HG03060 (cell line): ENCODE results near the gene FARS2.
A peak's percentile ranks its signal among the peaks of the same experiment; 100 is the strongest.

Source experiments
- ATAC-seq: cut with Tn5 transposase; IDR thresholded peaks from one replicate; pipeline ENCODE4 v1.9.1; 2021; ENCODE audit warnings: low read depth, moderate number of reproducible peaks; ENCODE audit not compliant: unreplicated experiment

The FARS2 gene

DNA sequence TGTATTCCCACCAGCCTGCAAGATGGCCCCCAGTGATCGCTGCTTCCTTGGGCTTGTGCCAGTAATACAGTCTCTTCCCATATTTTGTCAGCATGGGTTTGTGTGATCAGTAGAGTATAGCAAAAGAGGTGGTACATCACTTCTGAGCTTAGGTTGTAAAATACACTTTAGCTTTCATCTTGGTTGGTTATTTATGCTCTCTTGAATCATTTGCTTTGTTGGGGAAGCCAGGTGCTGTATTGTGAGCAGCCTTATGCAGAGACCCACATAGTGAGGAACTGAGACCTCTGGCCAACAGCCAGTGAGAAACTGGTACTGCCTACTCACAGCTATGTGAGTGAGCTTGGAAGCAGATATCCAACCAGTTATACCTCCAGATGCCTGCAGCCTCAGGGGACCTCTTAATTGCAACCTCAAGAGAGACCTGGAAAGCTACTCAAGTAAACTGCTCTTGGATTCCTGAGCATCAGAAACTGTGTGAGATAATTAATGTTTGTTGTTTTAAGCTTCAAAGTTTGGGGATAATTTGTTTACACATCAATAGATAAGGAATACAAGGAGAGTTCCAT lies 229.3 kb downstream of the FARS2 start:
- no peak for ATAC-seq

DNA sequence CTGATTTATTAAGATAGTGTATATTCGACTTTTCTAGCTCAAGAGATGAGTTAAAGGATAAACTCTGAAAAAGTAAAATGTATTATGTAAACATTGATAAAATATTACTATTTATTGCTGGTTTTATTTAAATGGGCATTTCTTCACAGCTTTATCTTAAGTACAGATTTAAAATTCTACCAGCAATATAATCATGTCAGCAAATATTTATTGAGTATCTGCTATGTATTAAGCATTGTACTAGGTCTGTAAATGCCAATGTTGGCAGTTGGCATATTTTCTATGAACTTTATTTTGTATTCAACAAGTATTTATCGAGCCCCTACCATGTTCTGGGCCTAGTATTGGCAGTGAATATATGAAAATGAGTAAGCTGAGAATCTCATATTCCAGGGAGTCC lies 231.0 kb downstream of the FARS2 start:
- ATAC-seq, result no peak

DNA sequence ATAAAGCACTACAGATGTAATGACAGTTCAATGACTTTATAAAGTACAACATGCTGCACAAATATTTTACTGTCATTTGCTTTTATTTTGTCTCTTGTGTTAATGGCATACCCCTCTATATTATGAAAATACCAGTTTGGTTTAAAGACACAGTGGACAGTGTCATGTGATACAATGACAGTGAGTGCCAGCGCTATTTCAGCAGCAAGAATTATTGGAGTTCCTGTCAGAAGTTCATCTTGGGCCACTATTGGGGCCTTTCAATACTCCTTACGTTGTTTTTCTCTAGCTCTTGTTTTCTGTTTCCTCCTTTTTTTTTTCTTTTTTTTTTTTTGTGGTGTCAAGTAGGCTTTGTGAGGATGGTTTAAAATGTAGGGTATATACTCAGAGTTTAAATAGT lies 232.5 kb downstream of the FARS2 start:
- ATAC-seq, result no peak

DNA sequence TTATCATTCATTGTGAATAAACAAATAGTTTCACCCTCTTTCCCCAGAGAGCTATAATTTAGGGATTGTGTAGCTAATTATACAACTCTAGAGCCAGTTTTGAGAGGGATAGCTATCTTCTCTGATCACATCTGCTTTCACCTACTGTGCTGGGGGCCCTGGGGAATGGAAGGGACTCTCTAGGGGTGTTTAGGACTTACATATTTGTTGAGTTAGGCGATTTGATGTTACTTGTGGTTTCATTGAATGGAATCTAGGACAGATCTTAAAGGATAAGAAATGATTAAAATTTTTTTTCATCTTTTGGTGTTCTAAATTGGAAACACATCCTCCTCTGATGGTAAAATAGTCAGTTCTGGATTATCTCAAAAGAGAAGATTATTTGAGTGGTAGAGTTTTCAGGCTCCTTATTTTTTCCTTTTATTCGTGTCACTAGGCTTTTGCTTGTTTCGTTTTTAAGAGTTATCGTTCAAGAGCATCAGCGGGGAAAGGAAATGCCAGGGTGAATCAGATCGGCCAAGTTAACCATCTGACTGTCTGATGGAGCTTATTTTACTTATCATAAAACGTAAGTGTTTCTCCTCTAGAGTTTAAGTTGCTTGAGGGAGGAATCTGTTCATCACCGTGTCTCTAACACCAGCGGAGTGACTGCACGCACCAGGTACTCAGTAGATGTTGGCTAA lies 236.7 kb downstream of the FARS2 start:
- no peak for ATAC-seq

DNA sequence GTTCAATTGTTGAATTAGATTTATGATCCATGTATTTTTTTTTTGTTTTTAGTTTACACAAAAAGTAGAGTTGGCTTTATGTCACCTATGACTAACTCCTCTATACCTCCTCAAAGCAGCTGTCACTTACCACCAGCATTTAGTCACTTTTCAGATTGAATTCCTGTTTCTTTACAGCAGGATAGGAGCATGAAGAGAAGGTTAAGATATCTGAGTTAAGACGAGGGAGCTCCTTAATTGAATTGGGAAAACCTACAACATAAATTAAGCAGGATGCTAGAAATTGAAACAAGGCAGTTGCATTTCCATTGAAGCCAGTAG lies 237.2 kb downstream of the FARS2 start:
- ATAC-seq, result no peak

DNA sequence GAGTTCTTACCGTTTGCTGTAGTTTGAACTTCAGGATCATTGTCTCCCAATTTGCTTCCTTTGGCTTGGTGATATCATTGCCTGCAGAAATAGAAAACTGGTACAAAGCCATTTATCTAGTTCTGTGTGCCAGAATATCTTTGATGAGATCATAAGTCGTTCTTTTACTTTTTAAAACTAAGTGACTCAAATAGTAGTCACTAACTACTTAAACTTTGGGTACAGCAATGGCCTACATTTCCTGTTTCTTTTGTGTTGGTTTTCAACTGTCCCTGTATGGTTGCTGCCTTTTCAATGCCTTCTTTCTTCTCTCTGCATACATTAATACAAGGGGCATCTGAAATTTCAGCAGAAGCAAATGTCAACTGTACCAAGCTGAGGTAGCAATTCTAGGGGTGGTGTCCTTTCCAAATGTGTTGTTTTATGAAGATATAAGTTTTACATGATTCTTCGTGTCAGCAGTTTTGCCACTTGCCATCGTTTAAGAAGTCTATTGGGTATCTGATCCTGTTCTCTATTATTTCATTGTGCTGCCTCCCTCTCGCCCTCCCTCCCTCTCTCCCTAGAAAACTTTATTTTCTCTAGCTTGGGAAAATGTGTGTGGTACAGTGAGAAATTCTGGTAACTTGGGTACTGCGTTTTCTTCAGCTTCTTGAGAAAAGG lies 238.5 kb downstream of the FARS2 start:
- no peak for ATAC-seq

DNA sequence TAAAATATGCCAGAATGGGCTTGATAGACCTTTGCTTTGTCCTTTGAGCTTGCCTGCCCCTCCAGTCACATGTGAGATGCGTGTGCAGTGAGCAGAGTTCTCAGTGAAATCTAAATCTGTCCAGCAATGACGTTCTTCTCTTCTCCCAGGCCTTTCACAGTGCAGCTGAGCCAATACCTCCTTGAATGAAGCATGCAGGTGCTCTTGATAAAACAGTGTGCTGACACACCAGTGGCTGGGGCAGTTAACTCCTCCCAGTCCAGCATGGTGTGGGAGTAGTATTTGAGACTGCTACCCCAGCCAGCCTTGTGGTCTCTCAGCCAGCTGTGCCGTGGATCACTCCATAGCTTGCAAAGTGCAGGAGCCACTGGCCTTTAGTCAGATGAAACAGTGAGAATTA lies 240.5 kb downstream of the FARS2 start:
- no peak for ATAC-seq

DNA sequence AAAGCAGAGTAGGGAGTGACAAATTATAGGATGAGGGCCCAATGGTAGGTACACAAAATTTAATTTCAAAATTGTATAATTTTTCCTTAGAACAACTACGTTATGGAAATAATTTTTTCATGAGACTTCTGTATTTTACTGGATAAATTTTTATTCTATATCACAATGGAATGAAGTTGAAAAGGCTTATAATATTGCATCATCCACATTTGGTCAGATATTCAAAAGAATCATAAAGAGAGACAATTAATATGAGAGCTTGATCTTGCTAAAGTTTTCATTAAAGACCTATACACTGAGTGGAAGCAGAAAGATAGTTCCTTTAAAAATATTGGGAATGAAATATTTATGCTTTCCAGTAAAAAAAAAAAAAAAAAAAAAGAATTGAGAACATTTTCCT lies 242.8 kb downstream of the FARS2 start:
- ATAC-seq, result no peak

DNA sequence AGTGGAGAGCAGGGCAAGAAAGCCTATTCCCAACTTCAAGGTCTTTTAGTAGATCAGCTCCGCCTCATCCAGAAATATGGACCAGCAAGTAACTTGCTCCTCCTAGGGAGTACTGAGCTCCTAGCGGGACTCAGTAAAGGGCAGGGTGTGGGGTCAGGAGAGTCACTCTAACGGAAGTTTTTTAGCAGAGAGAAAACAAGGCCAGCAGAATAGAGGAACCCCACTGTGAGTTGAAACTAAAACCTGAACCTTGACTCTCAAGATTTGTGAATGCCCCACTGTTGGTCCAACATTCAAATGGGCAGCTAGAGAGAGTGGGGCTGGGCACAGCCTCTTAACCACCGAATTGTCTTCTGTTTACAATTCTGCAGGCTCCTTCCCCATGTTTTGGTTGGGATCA lies 244.8 kb downstream of the FARS2 start:
- ATAC-seq, result no peak

DNA sequence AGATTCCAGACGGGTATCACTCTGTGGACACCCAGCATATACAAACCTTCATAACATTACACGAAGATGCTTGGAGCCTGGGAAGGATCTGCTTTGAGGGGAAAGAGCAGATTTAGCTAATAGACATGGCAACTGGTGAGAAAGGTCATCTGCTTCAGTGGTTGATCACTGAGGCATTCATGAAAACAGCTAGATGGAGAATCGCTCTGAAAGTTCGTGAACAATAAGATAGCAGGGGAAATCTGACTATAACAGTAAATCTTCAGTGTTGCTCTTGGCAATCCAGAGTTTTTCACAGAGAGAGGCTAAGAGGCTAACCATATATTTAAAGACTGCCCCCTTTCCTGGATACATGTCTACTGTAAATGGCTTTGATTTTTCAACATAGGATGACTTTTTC lies 245.3 kb downstream of the FARS2 start:
- peak; percentile 21 for ATAC-seq

DNA sequence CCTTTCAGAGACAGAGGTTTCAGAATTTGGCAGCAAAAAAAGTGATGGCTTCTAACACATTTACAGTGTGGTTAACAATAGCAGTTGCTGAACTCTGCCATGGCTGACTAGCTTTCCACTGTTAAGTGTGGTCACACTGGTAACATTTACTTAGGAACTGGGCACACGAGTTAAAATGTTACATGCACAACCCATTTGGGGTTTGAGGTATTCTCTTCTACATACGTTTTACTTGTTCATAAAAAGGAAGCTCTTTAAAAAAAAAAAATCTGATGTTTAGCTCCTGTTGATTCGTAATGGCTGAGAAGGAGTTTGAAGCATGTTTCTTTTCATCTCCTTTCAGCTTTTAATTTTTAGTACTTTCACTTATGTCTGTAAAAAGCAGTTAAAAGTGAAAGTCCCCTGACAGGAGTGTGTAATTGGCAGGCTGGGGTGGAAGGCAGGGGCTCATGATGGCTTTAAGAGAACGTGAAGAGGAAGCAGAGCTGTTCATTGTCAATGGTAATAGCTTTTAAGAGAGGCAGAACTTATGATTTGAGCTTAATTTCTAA lies 245.9 kb downstream of the FARS2 start:
- ATAC-seq, result peak; percentile 83

DNA sequence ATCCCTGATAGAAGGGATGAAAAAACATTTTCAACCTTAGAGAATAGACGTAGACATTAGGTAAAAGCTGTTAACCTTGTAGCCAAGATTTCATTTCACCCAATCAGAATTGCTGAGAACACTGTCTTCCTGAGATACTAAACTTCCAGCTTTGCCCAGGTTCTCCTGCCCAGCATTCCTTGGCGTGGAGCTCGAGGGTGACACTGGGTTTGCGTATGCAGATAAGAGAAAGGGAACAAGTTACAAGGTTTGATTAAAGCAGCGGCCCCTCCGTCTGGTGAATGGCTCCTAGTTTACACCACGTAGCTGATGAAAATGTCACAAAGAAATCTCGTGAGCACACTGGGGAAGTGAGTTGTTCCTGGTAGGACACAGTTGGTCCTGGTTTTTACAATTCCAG lies 247.8 kb downstream of the FARS2 start:
- ATAC-seq, result no peak

DNA sequence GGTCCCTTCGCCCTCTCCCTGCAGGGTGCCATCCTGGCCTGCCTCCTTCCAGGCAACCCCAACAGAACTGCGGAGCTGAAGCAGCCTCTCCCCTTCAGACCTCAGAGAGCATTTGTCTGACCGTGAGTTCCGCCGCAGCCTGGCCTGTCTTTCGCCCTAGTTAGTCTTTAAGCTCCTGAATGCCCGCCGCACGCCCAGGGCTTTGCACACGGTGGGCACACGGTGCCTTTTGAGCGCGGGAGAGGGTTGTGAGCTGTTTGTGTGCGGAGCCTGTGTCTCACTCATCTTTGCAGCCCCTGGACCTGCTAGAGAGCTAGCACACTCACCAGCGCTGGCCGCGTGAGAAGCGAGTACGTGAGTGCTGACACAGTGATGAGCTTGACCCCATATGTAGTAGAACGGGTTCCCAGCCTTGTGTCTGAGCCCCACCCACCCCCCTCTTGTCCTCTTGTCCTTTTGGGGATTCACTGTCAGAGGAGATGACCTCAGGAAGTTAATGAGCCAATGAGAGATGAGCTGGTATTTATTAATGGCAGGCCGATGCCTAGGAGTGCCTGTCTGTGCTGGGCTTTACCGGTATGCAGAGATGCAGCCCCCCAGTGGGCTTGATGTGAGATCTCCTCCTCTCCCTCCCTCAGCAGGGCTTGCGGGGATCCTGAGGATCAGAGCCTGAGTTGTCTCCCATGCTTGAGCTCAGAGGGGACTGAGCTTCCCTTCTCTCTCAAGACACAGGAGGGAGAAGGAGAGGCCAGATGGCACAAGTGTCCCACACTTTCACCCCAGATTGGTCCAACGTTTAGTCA lies 249.2 kb downstream of the FARS2 start:
- no peak for ATAC-seq

DNA sequence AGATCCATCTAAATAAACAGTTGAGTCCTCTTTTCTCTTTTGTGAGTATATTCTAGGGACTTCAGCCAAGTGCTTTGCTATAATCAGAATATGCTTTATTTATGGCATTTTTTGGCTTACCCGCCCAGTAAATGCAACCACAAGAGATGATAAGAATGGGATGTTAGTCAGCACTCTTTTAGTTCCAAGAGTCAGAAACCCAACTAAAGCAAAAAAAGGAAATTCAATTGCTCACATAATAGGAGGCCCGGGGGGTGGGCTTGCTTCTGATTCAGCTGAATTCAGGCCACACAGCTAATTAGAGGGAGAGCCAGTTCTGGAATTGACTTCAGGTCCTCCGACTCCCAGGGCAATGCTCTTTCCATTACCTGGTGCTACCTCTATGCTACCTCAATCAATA lies 250.6 kb downstream of the FARS2 start:
- ATAC-seq, result no peak

DNA sequence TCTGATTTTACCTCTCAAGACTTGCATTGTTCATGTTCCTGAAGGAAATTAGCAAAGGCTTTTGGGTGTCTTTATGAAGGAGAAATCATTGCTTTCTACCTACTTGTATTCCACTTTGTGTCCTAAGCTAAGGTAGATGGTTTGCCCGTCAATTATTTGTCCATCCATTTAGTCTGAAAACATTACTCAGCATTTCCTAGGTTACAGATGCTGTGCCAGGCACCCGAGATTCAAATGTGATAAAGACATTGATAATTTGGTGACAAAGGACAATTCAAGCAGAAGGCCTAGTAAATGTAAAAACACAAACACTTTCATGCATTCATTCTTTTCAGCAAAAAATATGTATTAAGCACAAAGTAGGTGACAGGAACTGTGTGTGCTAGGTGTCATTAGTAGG lies 251.1 kb downstream of the FARS2 start:
- ATAC-seq, result no peak

DNA sequence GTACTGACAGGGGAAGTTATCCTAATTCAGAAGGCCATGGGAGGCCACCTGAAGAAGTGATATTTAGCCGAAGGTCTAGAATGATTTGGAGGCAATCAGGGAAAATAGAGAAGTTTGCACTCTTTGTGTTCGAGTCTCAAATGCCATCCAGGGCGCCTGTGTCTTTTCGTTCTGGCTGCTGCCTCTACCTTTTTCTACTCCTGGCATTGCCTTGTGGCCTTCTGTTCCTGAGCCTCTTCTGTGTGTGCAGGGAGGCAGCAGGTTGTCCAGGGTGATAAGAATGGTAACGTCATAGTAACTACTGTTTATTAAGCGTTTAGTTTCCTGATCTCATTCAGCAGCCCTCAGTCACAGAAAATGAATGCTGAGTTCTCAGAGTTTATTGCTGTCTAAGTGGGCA lies 252.1 kb downstream of the FARS2 start:
- no peak for ATAC-seq

DNA sequence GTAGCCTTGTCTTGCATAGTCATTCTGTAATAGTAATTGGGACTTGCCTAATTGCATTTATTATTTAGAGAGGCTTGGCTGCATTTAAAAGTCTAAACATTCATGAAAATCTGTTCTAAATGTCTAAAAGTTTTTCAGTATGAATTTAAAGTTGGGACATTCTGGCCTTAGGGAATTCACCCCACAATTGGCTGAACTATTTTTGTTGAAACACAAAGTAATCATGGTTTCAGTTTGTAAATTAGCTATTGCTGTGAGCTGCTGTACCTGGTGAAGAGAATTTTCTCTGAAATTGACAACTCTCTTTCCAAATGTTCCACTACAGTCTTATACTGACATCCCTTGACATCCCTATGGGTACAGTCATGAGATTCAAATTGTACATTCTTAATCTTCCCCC lies 253.0 kb downstream of the FARS2 start:
- ATAC-seq, result no peak

DNA sequence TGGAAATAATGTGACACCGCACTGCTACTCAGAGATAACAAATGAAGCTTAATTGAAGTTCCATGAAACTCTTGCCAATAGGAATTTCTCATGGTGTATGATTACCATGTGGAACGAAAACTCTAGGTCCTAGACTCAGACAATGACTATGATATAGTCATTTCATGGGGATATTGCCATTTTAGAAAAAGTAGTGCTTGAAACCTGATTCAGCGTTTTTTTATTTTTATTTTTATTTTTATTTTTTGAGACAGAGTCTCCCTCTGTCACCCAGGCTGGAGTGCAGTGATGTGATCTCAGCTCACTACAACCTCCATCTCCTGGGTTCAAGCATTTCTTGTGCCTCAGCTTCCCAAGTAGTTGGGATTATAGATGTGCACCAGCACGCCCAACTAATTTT lies 253.9 kb downstream of the FARS2 start:
- ATAC-seq, result no peak

DNA sequence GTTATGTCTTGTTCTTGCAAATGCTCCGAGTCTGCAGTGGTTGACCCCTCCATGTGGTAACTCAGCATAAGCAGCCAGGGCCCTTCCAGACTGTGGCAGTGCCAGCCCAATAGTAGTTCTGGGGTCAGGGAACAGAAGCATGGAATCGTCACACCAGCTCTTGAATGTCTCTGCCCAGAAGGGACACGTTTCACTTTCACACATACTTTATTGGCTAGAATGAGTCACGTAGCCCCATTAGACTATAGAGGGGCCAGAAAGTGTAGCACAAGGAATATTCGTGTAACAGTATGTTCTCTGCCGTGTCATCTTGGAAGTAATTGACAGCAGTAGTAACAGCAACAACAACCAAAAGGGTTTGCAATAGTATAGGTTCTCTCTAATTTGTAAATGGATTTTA lies 254.7 kb downstream of the FARS2 start:
- ATAC-seq, result no peak

DNA sequence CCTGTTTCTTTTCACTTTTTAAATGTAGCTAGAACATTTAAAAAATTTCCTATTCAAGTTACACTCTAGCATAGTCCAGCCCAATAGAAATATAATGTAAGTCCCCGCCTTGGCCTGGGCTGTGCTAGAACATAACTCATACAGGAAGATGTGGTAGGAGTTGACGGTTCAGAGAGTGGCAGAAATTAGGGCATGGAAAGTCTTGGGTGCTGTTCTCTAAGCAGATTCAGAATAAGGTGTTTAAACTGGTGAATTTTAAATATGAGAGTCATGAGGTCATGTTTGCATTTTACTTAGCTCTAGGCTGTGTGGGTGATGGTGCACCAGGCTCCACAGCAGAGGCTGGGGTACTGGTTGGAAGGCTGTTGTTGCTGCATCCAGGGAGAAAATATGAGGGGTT lies 256.5 kb downstream of the FARS2 start:
- ATAC-seq, result no peak

DNA sequence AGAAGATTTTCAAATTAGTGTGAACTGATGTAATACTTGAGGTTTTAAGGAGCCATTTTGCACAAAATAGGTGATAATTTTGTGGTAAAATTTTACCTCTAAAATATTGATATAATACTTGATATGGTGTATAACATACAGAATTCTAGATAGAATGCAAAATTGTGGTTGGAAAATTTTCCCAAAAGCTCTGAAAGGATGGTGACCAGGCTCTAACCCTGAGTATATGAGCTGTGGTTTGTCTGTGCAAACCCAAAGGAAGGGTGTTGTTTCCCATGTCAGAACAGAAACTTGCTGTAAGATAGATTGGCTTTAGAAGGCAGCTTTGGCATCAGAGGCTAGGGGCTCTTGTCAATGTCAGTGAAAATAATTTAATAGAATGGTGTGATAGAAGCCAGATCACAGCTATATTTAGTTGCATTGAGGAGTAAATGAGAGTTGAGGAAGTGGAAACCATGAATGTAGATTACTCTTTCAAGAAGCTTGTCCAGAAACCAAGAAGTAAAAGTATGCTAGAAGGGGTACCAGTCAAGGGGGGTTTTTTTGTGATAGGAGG lies 257.7 kb downstream of the FARS2 start:
- no peak for ATAC-seq
